GM23338 (cell line): ENCODE results near the gene HEMK1. TPM values are rescaled to one million over a fixed set of nuclear protein-coding genes. Genes with fewer than 3 reads are reported as not detected.

Source experiments
- ATAC-seq: fragments of 200-7000 bp; cut with Tn5 transposase; 3 replicates; pipeline ENCODE4 v1.9.1; 2020
- DNase-seq: peaks from one replicate; pipeline ENCODE4 v3.0.0-alpha.2; 2015; ENCODE audit warnings: low spot score
- H2AFZ ChIP-seq: fragments of 200-600 bp; sonication (generic); 2 replicates; pipeline ENCODE4 v1.8.0; 2016; ENCODE audit warnings: antibody characterized with exemption, mild to moderate bottlenecking, moderate library complexity
- H3F3A ChIP-seq: fragments of 200-600 bp; sonication (generic); replicated peaks from 2 replicates; pipeline ENCODE4 v1.8.0; 2017; ENCODE audit warnings: antibody characterized with exemption, mixed run types, low read depth
- H3K27ac ChIP-seq: fragments of 200-600 bp; sonication (generic); 2 replicates; pipeline ENCODE4 v1.6.1; 2016; ENCODE audit warnings: low read depth
- H3K27me3 ChIP-seq: fragments of 200-600 bp; sonication (generic); 2 replicates; pipeline ENCODE4 v1.8.0; 2016; ENCODE audit warnings: mild to moderate bottlenecking, mixed run types, moderate library complexity; ENCODE audit not compliant: insufficient read depth
- H3K36me3 ChIP-seq: fragments of 200-600 bp; sonication (generic); 2 replicates; pipeline ENCODE4 v1.8.0; 2016; ENCODE audit warnings: mild to moderate bottlenecking; ENCODE audit not compliant: insufficient read depth
- H3K4me1 ChIP-seq: fragments of 200-600 bp; sonication (generic); 2 replicates; pipeline ENCODE4 v1.8.0; 2016; ENCODE audit warnings: mild to moderate bottlenecking, moderate library complexity; ENCODE audit not compliant: insufficient read depth
- H3K4me2 ChIP-seq: fragments of 200-600 bp; sonication (generic); 2 replicates; pipeline ENCODE4 v1.7.1; 2017; ENCODE audit warnings: mixed run types
- H3K4me3 ChIP-seq: fragments of 200-600 bp; sonication (generic); 2 replicates; pipeline ENCODE4 v1.6.1; 2016; ENCODE audit warnings: mixed run types
- H3K79me2 ChIP-seq: fragments of 200-600 bp; sonication (generic); replicated peaks from 2 replicates; pipeline ENCODE4 v1.8.0; 2017; ENCODE audit warnings: mild to moderate bottlenecking; ENCODE audit not compliant: insufficient read depth
- H3K9me2 ChIP-seq: fragments of 200-600 bp; sonication (generic); 2 replicates; pipeline ENCODE4 v1.8.0; 2017; ENCODE audit not compliant: insufficient read depth
- H4K20me1 ChIP-seq: fragments of 200-600 bp; sonication (generic); replicated peaks from 2 replicates; pipeline ENCODE4 v1.8.0; 2017; ENCODE audit warnings: mild to moderate bottlenecking; ENCODE audit not compliant: insufficient read depth
- H3K27ac Mint-ChIP-seq: 2 replicates; pipeline ENCODE4 v1.8.0; 2020; ENCODE audit warnings: inconsistent platforms, mild to moderate bottlenecking, moderate library complexity, mixed read lengths
- H3K27me3 Mint-ChIP-seq: 3 replicates; pipeline ENCODE4 v1.8.0; 2022; ENCODE audit warnings: low read depth, mild to moderate bottlenecking, moderate library complexity, mixed read lengths, inconsistent platforms; ENCODE audit not compliant: insufficient read depth, poor library complexity
- H3K36me3 Mint-ChIP-seq: 3 replicates; pipeline ENCODE4 v1.8.0; 2021; ENCODE audit warnings: low read depth, mild to moderate bottlenecking, inconsistent platforms, moderate library complexity, mixed read lengths
- H3K4me1 Mint-ChIP-seq: 3 replicates; pipeline ENCODE4 v1.8.0; 2020; ENCODE audit warnings: mild to moderate bottlenecking, inconsistent platforms, mixed read lengths
- H3K4me3 Mint-ChIP-seq: 3 replicates; pipeline ENCODE4 v1.8.0; 2021; ENCODE audit warnings: moderate library complexity, mild to moderate bottlenecking, inconsistent platforms, mixed read lengths
- H3K9me3 Mint-ChIP-seq: 3 replicates; pipeline ENCODE4 v1.8.0; 2020; ENCODE audit warnings: moderate library complexity, mild to moderate bottlenecking, inconsistent platforms, mixed read lengths
- CREB1 ChIP-seq: fragments of 250-450 bp; sonication (Bioruptor Pico); IDR thresholded peaks from 2 replicates; pipeline ENCODE4 v1.5.0; 2020; ENCODE audit warnings: low read depth, mild to moderate bottlenecking, moderate library complexity
- EZH2 ChIP-seq: fragments of 200-600 bp; sonication (generic); IDR thresholded peaks from one replicate; pipeline ENCODE4 v1.8.0; 2017; ENCODE audit warnings: antibody characterized with exemption, mild to moderate bottlenecking, low read depth; ENCODE audit not compliant: unreplicated experiment
- EZH2phosphoT487 ChIP-seq: fragments of 200-600 bp; sonication (generic); IDR thresholded peaks from one replicate; pipeline ENCODE4 v1.8.1; 2018; ENCODE audit warnings: antibody characterized with exemption; ENCODE audit not compliant: unreplicated experiment
- JUNB ChIP-seq: IDR thresholded peaks from one replicate; pipeline ENCODE4 v1.6.1; 2016; ENCODE audit warnings: antibody characterized with exemption; ENCODE audit not compliant: unreplicated experiment
- POLR2AphosphoS5 ChIP-seq: IDR thresholded peaks from 2 replicates; pipeline ENCODE4 v1.6.1; 2016; ENCODE audit warnings: antibody characterized with exemption, low read depth
- STAT1 ChIP-seq: IDR thresholded peaks from one replicate; pipeline ENCODE4 v1.6.1; 2016; ENCODE audit warnings: antibody characterized with exemption; ENCODE audit not compliant: unreplicated experiment
- ZNF114 ChIP-seq: fragments of 250-450 bp; sonication (Bioruptor Pico); IDR thresholded peaks from 2 replicates; pipeline ENCODE4 v1.5.0; 2020; ENCODE audit warnings: mild to moderate bottlenecking, moderate library complexity
- ZNF331 ChIP-seq: fragments of 250-450 bp; sonication (Bioruptor Pico); IDR thresholded peaks from 2 replicates; pipeline ENCODE4 v1.5.0; 2020; ENCODE audit warnings: low read depth, mild to moderate bottlenecking, moderate library complexity
- polyA plus RNA-seq: library from polyadenylated mRNA; unstranded; fragments of >200 nt; fragmentation: Nextera tagmentation; extraction: Ambion mirVana; gene quantifications from 2 replicates; pipeline ENCODE4 v1.2.1, GENCODE V29; 2016
- total RNA-seq: library from RNA; depleted of rRNA; stranded (reverse); fragments of >200 nt; shearing (Covaris generic); gene quantifications from 2 replicates; pipeline ENCODE4 v1.2.3, GENCODE V29; 2014
- TF ChIP-seq, protein P1 (sequence below): fragments of 250-450 bp; sonication (Bioruptor Pico); IDR thresholded peaks from 2 replicates; pipeline ENCODE4 v1.5.0; 2020; ENCODE audit warnings: mild to moderate bottlenecking, moderate library complexity
- TF ChIP-seq, protein P2 (sequence below): IDR thresholded peaks from 2 replicates; pipeline ENCODE4 v1.6.1; 2016; ENCODE audit warnings: antibody characterized with exemption
- TF ChIP-seq, protein P3 (sequence below), 2 experiments: fragments of 200-600 bp in 1 of 2; sonication (generic) in 1 of 2; conservative IDR thresholded peaks; 2 replicates each; pipeline versions ENCODE4 v1.5.1 to v1.6.1; 2016 to 2017; ENCODE audit warnings: antibody characterized with exemption in 2 of 2, low read depth in 2 of 2, mild to moderate bottlenecking in 2 of 2, moderate library complexity in 1 of 2

HEMK1 gene
- total and polyA plus RNA-seq, 2 experiments from 2014 or later = 5.6 to 10.1 TPM

DNA sequence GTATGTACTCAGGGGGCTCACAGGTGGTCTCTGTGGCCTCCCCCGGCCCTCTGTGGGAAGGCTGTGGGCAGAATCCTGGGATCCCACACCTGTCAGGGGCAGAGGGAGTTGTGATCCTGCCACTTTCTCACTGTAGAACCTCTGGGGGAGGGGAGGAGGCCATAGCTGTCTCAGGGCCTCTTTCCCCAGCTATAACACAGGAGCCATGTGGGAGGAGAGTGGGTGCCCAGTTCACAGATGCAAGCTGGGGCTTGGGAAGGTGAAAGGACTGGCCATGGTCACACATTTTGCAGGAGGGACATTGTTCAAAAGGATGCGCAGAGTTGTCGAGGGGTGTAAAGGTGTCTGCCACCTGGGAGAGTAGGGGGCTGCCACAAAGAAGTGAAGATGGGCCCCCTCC lies 59.3 kb downstream of the HEMK1 start (continued):
- TF ChIP-seq STAT1 (no peak), POLR2AphosphoS5 (no peak), ZNF331 (no peak), EZH2phosphoT487 (no peak), CREB1 (no peak), JUNB (no peak), ZNF114 (no peak), EZH2 (no peak)
- TF ChIP-seq, protein P1, sequence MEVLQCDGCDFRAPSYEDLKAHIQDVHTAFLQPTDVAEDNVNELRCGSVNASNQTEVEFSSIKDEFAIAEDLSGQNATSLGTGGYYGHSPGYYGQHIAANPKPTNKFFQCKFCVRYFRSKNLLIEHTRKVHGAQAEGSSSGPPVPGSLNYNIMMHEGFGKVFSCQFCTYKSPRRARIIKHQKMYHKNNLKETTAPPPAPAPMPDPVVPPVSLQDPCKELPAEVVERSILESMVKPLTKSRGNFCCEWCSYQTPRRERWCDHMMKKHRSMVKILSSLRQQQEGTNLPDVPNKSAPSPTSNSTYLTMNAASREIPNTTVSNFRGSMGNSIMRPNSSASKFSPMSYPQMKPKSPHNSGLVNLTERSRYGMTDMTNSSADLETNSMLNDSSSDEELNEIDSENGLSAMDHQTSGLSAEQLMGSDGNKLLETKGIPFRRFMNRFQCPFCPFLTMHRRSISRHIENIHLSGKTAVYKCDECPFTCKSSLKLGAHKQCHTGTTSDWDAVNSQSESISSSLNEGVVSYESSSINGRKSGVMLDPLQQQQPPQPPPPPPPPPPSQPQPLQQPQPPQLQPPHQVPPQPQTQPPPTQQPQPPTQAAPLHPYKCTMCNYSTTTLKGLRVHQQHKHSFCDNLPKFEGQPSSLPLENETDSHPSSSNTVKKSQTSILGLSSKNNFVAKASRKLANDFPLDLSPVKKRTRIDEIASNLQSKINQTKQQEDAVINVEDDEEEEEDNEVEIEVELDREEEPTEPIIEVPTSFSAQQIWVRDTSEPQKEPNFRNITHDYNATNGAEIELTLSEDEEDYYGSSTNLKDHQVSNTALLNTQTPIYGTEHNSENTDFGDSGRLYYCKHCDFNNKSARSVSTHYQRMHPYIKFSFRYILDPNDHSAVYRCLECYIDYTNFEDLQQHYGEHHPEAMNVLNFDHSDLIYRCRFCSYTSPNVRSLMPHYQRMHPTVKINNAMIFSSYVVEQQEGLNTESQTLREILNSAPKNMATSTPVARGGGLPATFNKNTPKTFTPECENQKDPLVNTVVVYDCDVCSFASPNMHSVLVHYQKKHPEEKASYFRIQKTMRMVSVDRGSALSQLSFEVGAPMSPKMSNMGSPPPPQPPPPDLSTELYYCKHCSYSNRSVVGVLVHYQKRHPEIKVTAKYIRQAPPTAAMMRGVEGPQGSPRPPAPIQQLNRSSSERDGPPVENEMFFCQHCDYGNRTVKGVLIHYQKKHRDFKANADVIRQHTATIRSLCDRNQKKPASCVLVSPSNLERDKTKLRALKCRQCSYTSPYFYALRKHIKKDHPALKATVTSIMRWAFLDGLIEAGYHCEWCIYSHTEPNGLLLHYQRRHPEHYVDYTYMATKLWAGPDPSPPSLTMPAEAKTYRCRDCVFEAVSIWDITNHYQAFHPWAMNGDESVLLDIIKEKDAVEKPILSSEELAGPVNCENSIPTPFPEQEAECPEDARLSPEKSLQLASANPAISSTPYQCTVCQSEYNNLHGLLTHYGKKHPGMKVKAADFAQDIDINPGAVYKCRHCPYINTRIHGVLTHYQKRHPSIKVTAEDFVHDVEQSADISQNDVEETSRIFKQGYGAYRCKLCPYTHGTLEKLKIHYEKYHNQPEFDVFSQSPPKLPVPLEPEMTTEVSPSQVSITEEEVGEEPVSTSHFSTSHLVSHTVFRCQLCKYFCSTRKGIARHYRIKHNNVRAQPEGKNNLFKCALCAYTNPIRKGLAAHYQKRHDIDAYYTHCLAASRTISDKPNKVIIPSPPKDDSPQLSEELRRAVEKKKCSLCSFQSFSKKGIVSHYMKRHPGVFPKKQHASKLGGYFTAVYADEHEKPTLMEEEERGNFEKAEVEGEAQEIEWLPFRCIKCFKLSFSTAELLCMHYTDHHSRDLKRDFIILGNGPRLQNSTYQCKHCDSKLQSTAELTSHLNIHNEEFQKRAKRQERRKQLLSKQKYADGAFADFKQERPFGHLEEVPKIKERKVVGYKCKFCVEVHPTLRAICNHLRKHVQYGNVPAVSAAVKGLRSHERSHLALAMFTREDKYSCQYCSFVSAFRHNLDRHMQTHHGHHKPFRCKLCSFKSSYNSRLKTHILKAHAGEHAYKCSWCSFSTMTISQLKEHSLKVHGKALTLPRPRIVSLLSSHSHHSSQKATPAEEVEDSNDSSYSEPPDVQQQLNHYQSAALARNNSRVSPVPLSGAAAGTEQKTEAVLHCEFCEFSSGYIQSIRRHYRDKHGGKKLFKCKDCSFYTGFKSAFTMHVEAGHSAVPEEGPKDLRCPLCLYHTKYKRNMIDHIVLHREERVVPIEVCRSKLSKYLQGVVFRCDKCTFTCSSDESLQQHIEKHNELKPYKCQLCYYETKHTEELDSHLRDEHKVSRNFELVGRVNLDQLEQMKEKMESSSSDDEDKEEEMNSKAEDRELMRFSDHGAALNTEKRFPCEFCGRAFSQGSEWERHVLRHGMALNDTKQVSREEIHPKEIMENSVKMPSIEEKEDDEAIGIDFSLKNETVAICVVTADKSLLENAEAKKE (CRISPR knock-in tag) = no peak

GRCh38 chr3:50630394-50630793 lies 61.1 kb downstream of the HEMK1 start:
- Histone ChIP-seq H3F3A (no peaks in the 10 kb centered on the region; the same call in 1 of the 2 replicates), H4K20me1 (peaks cover 9% of the 10 kb centered on the region; the same call in 1 of the 2 replicates), H3K27me3 (no peaks in the 10 kb centered on the region), H3K27ac (no peak overlapping the region), H3K4me3 (no peak overlapping the region), H3K4me1 (peaks cover 3% of the 10 kb centered on the region; the same call in 1 of the 2 replicates), H3K36me3 (no peaks in the 10 kb centered on the region), H3K4me2 (no peak overlapping the region), H3K9me2 (no peaks in the 10 kb centered on the region), H2AFZ (no peak overlapping the region), H3K79me2 (peaks cover 16% of the 10 kb centered on the region)
- peaks cover 24% of the 10 kb centered on the region for H3K4me1 Mint-ChIP-seq
- no peak overlapping the region for H3K4me3 Mint-ChIP-seq
- H3K36me3 Mint-ChIP-seq = no peaks in the 10 kb centered on the region; the same call in 1 of the 3 replicates
- DNase-seq = no peak
- peaks cover 17% of the 10 kb centered on the region for H3K27me3 Mint-ChIP-seq
- no peak for ATAC-seq
- H3K27ac Mint-ChIP-seq = no peak overlapping the region
- no peaks in the 10 kb centered on the region for H3K9me3 Mint-ChIP-seq
- TF ChIP-seq POLR2AphosphoS5 = no peak
- no peak for TF ChIP-seq EZH2phosphoT487
- no peak for TF ChIP-seq STAT1
- TF ChIP-seq, protein P2, sequence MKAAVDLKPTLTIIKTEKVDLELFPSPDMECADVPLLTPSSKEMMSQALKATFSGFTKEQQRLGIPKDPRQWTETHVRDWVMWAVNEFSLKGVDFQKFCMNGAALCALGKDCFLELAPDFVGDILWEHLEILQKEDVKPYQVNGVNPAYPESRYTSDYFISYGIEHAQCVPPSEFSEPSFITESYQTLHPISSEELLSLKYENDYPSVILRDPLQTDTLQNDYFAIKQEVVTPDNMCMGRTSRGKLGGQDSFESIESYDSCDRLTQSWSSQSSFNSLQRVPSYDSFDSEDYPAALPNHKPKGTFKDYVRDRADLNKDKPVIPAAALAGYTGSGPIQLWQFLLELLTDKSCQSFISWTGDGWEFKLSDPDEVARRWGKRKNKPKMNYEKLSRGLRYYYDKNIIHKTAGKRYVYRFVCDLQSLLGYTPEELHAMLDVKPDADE = no peak
- TF ChIP-seq, protein P3, sequence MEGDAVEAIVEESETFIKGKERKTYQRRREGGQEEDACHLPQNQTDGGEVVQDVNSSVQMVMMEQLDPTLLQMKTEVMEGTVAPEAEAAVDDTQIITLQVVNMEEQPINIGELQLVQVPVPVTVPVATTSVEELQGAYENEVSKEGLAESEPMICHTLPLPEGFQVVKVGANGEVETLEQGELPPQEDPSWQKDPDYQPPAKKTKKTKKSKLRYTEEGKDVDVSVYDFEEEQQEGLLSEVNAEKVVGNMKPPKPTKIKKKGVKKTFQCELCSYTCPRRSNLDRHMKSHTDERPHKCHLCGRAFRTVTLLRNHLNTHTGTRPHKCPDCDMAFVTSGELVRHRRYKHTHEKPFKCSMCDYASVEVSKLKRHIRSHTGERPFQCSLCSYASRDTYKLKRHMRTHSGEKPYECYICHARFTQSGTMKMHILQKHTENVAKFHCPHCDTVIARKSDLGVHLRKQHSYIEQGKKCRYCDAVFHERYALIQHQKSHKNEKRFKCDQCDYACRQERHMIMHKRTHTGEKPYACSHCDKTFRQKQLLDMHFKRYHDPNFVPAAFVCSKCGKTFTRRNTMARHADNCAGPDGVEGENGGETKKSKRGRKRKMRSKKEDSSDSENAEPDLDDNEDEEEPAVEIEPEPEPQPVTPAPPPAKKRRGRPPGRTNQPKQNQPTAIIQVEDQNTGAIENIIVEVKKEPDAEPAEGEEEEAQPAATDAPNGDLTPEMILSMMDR (conservative IDR thresholded peaks at IDR 0.05; ENCODE audit: low read depth in 2 of 2) = no peak
- no peak for TF ChIP-seq ZNF114
